Liver (tissue), 9 donors: ENCODE data around the gene DIP2C. TPM values are rescaled to one million over a fixed set of nuclear protein-coding genes. Genes with fewer than 3 reads are reported as not detected.

Source experiments
- DNase-seq: peaks from one replicate; pipeline ENCODE4 v3.0.0-alpha.2; 2017; ENCODE audit warnings: low spot score
- H3K27ac ChIP-seq, 2 donors: one replicate each; pipeline ENCODE4 v1.7.0; 2013; ENCODE audit warnings: inconsistent platforms in 2 of 2, low read length in 2 of 2, control low read depth in 1 of 2, low read depth in 1 of 2, mild to moderate bottlenecking in 1 of 2
- H3K27me3 ChIP-seq, 4 donors: one replicate each; pipeline versions ENCODE4 v1.6.1 to v1.7.0; 2013; ENCODE audit warnings: low read length in 3 of 4, inconsistent platforms in 1 of 4, mild to moderate bottlenecking in 1 of 4, moderate library complexity in 1 of 4; ENCODE audit not compliant: control insufficient read depth in 4 of 4, insufficient read depth in 4 of 4
- H3K36me3 ChIP-seq, 4 donors: one replicate each; pipeline versions ENCODE4 v1.6.1 to v1.7.0; 2013; ENCODE audit warnings: low read length in 3 of 4, mild to moderate bottlenecking in 3 of 4, low read depth in 1 of 4, moderate library complexity in 1 of 4; ENCODE audit not compliant: control insufficient read depth in 4 of 4, insufficient read depth in 3 of 4
- H3K4me1 ChIP-seq, 4 donors: one replicate each; pipeline versions ENCODE4 v1.6.1 to v1.7.0; 2013; ENCODE audit warnings: low read length in 3 of 4, mild to moderate bottlenecking in 3 of 4, moderate library complexity in 1 of 4; ENCODE audit not compliant: control insufficient read depth in 4 of 4, insufficient read depth in 4 of 4
- H3K4me3 ChIP-seq, 3 donors: one replicate each; pipeline versions ENCODE4 v1.6.1 to v1.7.0; 2013; ENCODE audit warnings: low read length in 3 of 3, control low read depth in 1 of 3, low read depth in 1 of 3, mild to moderate bottlenecking in 1 of 3
- H3K9ac ChIP-seq, 2 donors: one replicate each; pipeline ENCODE4 v1.7.0; 2013; ENCODE audit warnings: low read length in 2 of 2, mild to moderate bottlenecking in 2 of 2, moderate library complexity in 2 of 2, control low read depth in 1 of 2, low read depth in 1 of 2
- H3K9me3 ChIP-seq, 4 donors: one replicate each; pipeline versions ENCODE4 v1.6.1 to v1.7.0; 2013; ENCODE audit warnings: low read length in 3 of 4; ENCODE audit not compliant: control insufficient read depth in 4 of 4
- FOXA1 ChIP-seq: IDR thresholded peaks from 2 replicates; pipeline ENCODE4 v1.6.1; 2016; ENCODE audit warnings: antibody characterized with exemption
- HNF4A ChIP-seq, 2 donors: conservative IDR thresholded peaks; 2 replicates each; pipeline ENCODE4 v1.6.1; 2016; ENCODE audit warnings: antibody characterized with exemption in 2 of 2, mild to moderate bottlenecking in 2 of 2
- HNF4G ChIP-seq: IDR thresholded peaks from 2 replicates; pipeline ENCODE4 v1.6.1; 2016; ENCODE audit warnings: antibody characterized with exemption
- JUND ChIP-seq, 2 donors: IDR thresholded peaks; 2 replicates each; pipeline ENCODE4 v1.6.1; 2016; ENCODE audit warnings: antibody characterized with exemption in 2 of 2
- NR2F2 ChIP-seq: IDR thresholded peaks from 2 replicates; pipeline ENCODE4 v1.6.1; 2016; ENCODE audit warnings: antibody characterized with exemption
- RAD21 ChIP-seq, 2 donors: IDR thresholded peaks; 2 replicates each; pipeline ENCODE4 v1.6.1; 2016; ENCODE audit warnings: antibody characterized with exemption in 2 of 2, mild to moderate bottlenecking in 2 of 2
- RXRA ChIP-seq, 2 donors: IDR thresholded peaks; 2 replicates each; pipeline ENCODE4 v1.6.1; 2017 to 2018; ENCODE audit warnings: antibody characterized with exemption in 2 of 2, mild to moderate bottlenecking in 1 of 2
- SP1 ChIP-seq: IDR thresholded peaks from 2 replicates; pipeline ENCODE4 v1.6.1; 2018; ENCODE audit warnings: antibody characterized with exemption, mild to moderate bottlenecking
- TAF1 ChIP-seq: conservative IDR thresholded peaks from 2 replicates; pipeline ENCODE4 v1.6.1; 2016; ENCODE audit warnings: antibody characterized with exemption, mild to moderate bottlenecking
- WGBS: extraction: QIAGEN DNeasy Blood & Tissue Kit; methylation state at CpG from one replicate; pipeline ENCODE4 v1.1.7; 2013; 5-methylcytosine and 5-hydroxymethylcytosine counted together
- polyA plus RNA-seq, 2 donors: library from polyadenylated mRNA; stranded (reverse) in 1 of 2; unstranded in 1 of 2; fragments of 200-250 nt in 1 of 2; fragments of >200 nt in 1 of 2; fragmentation: Nextera tagmentation in 1 of 2; extraction: Ambion mirVana in 1 of 2; gene quantifications; one replicate each; pipeline versions ENCODE4 v1.2.1 to v1.2.3, GENCODE V29; 2013 to 2015
- total RNA-seq, 2 donors: library from RNA; depleted of rRNA; stranded (reverse); fragments of >200 nt; gene quantifications; one replicate each; pipeline ENCODE4 v1.2.3, GENCODE V29; 2014
- TF ChIP-seq, protein P1 (sequence below): IDR thresholded peaks from 2 replicates; pipeline ENCODE4 v1.6.1; 2016; ENCODE audit warnings: antibody characterized with exemption, mild to moderate bottlenecking
- TF ChIP-seq, protein P2 (sequence below): fragments of 150-350 bp; IDR thresholded peaks from 2 replicates; pipeline ENCODE4 v1.5.1; 2017; ENCODE audit warnings: improper control_type of control experiment, low read depth, low read length; ENCODE audit not compliant: missing input control
- TF ChIP-seq, protein P3 (sequence below): IDR thresholded peaks from 2 replicates; pipeline ENCODE4 v1.6.1; 2016; ENCODE audit warnings: antibody characterized with exemption
- TF ChIP-seq, protein P4 (sequence below): IDR thresholded peaks from 2 replicates; pipeline ENCODE4 v1.6.1; 2016; ENCODE audit warnings: antibody characterized with exemption
- TF ChIP-seq, protein P5 (sequence below): IDR thresholded peaks from 2 replicates; pipeline ENCODE4 v1.6.1; 2016; ENCODE audit warnings: antibody characterized with exemption
- donor health status: healthy.
- donor health status: healthy.
- donor health status: healthy.
- donor health status: healthy.
- donor health status: healthy.

The DIP2C gene
- total and polyA plus RNA-seq, 4 donors = 4.2 to 12.2 (median 5.7) TPM

DNA sequence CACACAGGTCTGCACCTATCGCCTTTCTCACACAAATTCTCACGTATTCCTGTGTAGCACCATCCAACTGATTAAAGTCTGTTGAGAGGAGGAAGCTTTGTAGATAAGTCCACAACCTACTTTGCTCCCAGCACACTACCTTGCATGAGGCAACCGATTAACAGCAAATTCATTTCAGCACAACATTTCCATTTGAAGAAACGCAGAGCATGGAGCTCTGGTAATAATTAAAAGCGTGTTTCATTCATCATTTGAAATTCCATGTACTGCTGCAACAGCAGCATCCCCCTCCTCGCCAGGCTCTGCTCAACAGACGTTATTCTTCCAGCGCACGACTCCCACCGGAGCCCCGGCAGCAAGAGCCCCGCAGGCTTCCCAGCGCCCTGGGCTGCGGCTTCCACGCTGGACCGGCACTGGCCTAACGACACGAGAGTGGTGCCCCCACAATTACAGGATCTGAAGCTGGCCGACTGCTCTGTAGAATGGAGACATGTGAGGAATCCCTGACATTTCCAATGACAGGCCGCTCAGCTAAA is 118.8 kb downstream of the DIP2C start:
- no peak overlapping the region for H3K9ac ChIP-seq
- WGBS = 93% methylated on average over 20 of the region's 20 CpGs
- TF ChIP-seq FOXA1 = no peak
- TF ChIP-seq, protein P1, sequence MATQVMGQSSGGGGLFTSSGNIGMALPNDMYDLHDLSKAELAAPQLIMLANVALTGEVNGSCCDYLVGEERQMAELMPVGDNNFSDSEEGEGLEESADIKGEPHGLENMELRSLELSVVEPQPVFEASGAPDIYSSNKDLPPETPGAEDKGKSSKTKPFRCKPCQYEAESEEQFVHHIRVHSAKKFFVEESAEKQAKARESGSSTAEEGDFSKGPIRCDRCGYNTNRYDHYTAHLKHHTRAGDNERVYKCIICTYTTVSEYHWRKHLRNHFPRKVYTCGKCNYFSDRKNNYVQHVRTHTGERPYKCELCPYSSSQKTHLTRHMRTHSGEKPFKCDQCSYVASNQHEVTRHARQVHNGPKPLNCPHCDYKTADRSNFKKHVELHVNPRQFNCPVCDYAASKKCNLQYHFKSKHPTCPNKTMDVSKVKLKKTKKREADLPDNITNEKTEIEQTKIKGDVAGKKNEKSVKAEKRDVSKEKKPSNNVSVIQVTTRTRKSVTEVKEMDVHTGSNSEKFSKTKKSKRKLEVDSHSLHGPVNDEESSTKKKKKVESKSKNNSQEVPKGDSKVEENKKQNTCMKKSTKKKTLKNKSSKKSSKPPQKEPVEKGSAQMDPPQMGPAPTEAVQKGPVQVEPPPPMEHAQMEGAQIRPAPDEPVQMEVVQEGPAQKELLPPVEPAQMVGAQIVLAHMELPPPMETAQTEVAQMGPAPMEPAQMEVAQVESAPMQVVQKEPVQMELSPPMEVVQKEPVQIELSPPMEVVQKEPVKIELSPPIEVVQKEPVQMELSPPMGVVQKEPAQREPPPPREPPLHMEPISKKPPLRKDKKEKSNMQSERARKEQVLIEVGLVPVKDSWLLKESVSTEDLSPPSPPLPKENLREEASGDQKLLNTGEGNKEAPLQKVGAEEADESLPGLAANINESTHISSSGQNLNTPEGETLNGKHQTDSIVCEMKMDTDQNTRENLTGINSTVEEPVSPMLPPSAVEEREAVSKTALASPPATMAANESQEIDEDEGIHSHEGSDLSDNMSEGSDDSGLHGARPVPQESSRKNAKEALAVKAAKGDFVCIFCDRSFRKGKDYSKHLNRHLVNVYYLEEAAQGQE = no peak
- no peak for TF ChIP-seq TAF1
- TF ChIP-seq HNF4A (conservative IDR thresholded peaks at IDR 0.05) = no peak
- TF ChIP-seq JUND (IDR thresholded peaks at IDR 0.05) = no peak
- no peak for TF ChIP-seq RXRA (IDR thresholded peaks at IDR 0.05)
- TF ChIP-seq, protein P2, sequence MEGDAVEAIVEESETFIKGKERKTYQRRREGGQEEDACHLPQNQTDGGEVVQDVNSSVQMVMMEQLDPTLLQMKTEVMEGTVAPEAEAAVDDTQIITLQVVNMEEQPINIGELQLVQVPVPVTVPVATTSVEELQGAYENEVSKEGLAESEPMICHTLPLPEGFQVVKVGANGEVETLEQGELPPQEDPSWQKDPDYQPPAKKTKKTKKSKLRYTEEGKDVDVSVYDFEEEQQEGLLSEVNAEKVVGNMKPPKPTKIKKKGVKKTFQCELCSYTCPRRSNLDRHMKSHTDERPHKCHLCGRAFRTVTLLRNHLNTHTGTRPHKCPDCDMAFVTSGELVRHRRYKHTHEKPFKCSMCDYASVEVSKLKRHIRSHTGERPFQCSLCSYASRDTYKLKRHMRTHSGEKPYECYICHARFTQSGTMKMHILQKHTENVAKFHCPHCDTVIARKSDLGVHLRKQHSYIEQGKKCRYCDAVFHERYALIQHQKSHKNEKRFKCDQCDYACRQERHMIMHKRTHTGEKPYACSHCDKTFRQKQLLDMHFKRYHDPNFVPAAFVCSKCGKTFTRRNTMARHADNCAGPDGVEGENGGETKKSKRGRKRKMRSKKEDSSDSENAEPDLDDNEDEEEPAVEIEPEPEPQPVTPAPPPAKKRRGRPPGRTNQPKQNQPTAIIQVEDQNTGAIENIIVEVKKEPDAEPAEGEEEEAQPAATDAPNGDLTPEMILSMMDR = no peak
- no peak for TF ChIP-seq HNF4G
- TF ChIP-seq, protein P3, sequence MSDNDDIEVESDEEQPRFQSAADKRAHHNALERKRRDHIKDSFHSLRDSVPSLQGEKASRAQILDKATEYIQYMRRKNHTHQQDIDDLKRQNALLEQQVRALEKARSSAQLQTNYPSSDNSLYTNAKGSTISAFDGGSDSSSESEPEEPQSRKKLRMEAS = no peak
- TF ChIP-seq SP1 = no peak
- H3K36me3 ChIP-seq = no peaks in the 10 kb centered on the region
- H3K4me1 ChIP-seq = peaks cover 0 to 1% (median 0%) of the 10 kb centered on the region in 4 donors
- no peak for DNase-seq
- no peak overlapping the region for H3K27ac ChIP-seq
- H3K4me3 ChIP-seq = no peak overlapping the region
- peaks cover 0 to 3% (median 0%) of the 10 kb centered on the region in 4 donors for H3K9me3 ChIP-seq
- no peaks in the 10 kb centered on the region for H3K27me3 ChIP-seq

DNA sequence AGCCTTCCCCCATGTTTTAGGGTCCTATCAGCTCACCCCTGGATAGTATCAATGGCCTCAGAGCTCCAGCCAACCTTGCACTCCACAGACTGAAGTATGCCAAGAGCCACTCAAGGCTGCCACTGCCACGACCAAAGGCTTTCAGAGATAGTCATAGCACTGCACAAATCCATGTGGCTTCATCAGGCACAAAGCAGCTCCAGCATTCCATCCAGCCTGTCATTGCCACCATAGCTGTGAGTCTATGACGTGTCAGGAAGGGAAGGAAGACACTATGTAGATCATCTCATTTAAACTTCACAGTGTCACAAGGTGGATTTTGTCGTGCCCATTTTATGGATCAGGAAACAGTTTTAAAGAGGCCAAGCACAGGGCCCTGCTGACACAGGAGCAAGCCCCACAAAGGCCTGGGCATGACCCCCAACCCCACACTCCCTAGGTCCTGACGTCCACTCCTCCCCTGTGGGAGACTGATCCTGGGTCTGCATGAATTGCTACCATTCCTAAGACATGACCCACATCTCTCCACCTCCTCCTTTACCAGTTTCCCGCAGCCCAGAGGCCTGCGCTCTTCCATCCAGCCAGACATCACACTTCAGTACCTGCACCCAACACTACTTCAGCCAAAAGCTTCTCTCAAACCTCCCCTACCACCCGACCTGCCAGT is 119.4 kb downstream of the DIP2C start:
- H3K27ac ChIP-seq = no peak overlapping the region
- H3K9me3 ChIP-seq = peaks cover 0 to 3% (median 0%) of the 10 kb centered on the region in 4 donors
- DNase-seq = no peak
- no peaks in the 10 kb centered on the region for H3K27me3 ChIP-seq
- no peak overlapping the region for H3K4me3 ChIP-seq
- H3K9ac ChIP-seq = no peak overlapping the region
- no peaks in the 10 kb centered on the region for H3K36me3 ChIP-seq
- TF ChIP-seq HNF4G = no peak
- TF ChIP-seq, protein P4, sequence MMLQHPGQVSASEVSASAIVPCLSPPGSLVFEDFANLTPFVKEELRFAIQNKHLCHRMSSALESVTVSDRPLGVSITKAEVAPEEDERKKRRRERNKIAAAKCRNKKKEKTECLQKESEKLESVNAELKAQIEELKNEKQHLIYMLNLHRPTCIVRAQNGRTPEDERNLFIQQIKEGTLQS = no peak
- WGBS = 95% methylated on average over 7 of the region's 7 CpGs
- no peaks in the 10 kb centered on the region for H3K4me1 ChIP-seq

DNA sequence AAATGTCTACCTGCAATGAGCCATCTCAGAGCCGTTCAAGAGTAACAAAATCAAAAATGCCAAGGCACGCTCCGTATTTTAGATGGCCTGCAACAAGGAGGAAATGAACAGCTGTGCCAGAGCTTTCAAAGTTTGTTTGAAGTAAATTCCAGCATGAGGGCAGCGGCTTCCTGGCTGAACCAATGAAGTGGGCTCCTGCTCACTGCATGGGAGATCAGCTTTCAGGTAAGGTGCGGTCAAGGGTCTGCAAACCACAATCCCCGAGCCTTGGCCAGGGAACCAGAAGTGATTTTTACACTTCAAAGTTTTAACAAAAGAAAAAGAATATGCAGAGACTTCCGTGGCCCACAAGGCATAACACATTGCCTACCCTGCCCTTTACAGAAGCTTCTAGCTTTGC is 120.6 kb downstream of the DIP2C start:
- H3K9ac ChIP-seq = no peak overlapping the region
- H3K9me3 ChIP-seq = peaks cover 0 to 3% (median 0%) of the 10 kb centered on the region in 4 donors
- TF ChIP-seq, protein P5, sequence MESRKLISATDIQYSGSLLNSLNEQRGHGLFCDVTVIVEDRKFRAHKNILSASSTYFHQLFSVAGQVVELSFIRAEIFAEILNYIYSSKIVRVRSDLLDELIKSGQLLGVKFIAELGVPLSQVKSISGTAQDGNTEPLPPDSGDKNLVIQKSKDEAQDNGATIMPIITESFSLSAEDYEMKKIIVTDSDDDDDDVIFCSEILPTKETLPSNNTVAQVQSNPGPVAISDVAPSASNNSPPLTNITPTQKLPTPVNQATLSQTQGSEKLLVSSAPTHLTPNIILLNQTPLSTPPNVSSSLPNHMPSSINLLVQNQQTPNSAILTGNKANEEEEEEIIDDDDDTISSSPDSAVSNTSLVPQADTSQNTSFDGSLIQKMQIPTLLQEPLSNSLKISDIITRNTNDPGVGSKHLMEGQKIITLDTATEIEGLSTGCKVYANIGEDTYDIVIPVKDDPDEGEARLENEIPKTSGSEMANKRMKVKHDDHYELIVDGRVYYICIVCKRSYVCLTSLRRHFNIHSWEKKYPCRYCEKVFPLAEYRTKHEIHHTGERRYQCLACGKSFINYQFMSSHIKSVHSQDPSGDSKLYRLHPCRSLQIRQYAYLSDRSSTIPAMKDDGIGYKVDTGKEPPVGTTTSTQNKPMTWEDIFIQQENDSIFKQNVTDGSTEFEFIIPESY = no peak
- TF ChIP-seq RAD21 (IDR thresholded peaks at IDR 0.05) = no peak
- TF ChIP-seq, protein P1 = no peak
- no peak for TF ChIP-seq FOXA1
- no peak for TF ChIP-seq HNF4G
- TF ChIP-seq NR2F2 = no peak
- no peaks in the 10 kb centered on the region for H3K36me3 ChIP-seq
- no peak overlapping the region for H3K4me3 ChIP-seq
- H3K27ac ChIP-seq = no peak overlapping the region
- no peaks in the 10 kb centered on the region for H3K4me1 ChIP-seq
- 97% methylated on average over 7 of the region's 7 CpGs for WGBS
- no peaks in the 10 kb centered on the region for H3K27me3 ChIP-seq
- DNase-seq = no peak
